NOMO-1 (cell line): ENCODE data around the gene SEC14L5.

Experiments
- DNase-seq, 2 experiments: peaks; one replicate each; lab custom pipeline; 2025; ENCODE audit not compliant: unreplicated experiment in 2 of 2; lab: John Stamatoyannopoulos, UW

The SEC14L5 gene

DNA sequence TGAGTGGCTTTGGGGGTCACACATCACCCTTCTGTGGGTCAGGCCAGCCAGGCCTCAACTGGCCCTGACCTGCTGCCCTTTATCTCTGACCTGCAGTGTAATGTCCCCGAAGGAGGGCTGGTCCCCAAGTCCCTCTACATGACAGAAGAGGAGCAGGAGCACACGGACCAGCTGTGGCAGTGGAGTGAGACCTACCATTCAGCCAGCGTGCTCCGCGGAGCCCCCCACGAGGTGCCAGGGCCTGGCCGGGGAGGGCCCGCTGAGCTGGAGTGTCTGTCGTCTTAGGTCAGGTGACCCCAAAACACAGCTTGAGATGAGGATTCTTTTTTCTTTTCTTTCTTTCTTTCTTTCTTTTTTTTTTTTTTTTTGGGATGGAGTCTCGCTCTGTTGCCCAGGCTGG, 49.1 kb downstream of the SEC14L5 start:
- no peak for DNase-seq

DNA sequence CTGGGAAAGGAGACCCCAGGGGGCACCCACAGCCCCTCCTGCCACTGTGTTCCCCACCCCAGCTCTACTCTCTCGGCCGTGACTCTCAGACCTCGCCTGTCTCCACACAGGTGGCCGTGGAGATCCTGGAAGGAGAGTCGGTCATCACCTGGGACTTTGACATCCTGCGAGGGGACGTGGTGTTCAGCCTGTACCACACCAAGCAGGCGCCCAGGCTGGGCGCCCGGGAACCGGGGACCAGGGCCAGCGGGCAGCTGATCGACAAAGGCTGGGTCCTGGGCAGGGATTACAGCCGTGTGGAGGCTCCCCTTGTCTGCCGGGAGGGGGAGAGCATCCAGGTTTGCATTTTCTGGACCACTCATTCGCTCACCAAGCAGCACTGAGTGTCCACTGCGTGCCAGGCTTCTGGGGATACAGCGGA, 50.2 kb downstream of the SEC14L5 start:
- no peak for DNase-seq

DNA sequence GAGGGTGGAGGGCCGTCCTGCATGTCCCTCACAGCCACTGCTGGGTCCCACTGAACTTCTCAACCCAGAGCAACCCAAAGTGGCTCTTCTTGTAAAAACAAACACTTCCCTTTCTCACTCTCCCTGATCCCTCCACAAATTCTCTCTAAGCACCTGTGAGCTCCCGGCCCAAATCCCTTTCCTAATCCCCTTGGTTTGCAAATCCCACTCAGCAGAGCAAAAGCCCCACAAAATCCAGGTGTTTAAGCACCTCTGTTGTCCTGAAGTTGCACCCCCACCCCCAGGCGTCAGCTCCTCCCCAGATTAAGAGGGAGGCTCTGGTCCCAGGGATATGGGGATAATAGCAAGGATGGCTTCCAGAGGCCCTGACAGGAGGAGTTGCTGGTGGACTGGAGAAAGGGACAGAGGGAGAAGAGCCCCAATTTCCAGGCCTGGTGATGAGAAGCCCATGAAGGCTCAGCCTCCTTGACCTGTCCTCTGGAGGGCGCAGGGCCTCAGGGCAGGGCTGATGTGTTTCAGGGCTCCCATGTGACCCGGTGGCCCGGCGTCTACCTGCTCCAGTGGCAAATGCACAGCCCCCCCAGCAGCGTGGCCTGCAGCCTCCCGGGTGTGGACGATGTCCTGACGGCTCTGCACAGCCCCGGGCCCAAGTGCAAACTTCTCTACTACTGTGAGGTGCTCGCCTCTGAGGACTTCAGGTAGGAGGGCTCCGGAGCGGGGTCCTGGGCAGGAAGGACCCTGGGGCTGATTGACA, 52.6 kb downstream of the SEC14L5 start:
- DNase-seq, result no peak

DNA sequence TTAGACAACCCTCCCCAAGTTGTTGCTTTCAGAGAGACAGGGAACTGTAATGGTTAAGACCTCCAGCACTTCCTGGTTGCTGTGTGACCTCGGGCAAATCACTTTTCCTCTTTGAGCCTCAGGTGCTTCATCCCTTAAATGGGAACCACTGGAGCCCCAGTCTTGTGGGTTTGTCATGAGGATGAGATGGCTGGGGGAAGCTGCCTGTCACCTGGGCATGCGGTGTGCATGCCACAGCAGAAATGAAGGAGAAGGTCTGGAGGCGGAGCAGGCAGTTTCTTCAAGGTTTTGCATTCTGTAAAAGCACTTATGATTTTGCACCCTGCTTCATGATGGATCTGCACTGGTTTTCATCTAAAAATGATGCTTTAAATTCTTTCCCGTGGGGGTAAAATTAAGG, 53.5 kb downstream of the SEC14L5 start:
- no peak for DNase-seq

GRCh38 chr16:5012887-5013286, 54.8 kb downstream of the SEC14L5 start:
- DNase-seq, result no peak

DNA sequence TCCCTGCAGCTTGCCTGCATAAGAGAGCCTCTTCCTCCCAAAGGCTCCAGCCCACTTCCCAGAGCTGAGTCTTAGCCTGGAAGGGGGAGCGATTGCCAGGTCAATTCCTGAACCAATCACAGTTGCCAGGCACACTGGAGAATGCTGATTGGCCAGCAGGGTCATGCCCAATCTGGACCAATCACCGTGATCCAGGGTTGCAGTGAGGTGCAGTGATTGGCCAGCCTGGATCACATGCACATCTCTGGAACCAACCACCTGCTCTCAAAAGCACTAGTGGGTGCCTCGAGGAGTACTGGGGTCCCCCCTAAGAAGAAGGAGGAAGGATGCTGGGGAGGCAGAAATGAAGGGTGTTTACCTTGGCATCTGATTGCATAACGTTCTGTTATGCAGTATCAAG, 57.2 kb downstream of the SEC14L5 start:
- no peak for DNase-seq

- DNase-seq, result no peak
Observed at GRCh38 chr16:5015887-5016286, 57.8 kb downstream of the SEC14L5 start.

DNA sequence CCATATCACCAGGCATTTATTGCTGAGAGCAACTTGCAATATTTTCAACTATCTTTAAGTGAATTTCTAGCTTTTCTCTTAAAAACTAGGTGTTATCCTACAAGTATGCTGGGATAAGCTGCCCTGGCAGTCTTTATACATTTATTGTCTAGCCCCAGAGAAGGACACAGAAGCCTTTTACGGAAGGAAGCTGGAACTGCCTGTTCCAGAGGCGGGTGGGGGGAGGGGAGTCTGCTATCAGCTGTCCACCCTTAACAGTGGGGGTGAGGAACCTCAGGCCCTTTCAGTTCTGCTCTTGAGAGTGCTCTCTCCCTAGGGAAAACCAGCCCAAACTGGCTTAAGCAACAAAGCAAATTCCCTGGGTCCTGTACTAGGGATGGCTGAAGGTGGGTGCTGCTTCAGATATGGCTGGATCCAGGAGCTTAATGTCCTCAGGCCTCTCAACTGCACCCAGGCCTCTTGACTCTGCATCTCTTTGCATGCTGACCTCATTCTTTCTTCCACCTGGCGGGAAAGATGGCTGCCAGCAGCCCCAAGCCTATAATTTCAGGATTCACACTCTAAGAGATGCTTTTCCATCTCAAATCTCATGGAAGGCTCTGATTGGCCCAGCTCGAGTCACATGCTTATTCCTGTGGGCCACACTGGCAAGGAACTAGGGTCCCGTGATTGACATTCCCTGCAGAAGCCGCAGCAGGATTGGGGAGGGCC, 59.0 kb downstream of the SEC14L5 start:
- no peak for DNase-seq

DNA sequence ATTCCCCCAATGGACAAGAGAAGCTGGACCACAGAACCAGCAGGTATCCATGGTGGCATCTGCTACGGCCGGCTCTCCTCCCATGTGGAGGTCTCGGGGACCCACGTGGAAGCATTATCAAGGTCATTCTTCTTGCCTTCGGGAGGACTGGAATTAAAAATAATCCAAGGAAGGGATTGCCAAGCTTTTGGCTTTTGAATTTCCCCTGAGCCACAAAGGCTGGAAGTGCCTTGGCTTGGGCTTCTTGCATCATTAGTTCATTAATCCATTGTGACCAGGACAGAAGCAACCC, 59.5 kb downstream of the SEC14L5 start:
- DNase-seq, result no peak

GRCh38 chr16:5018793-5019192, 60.7 kb downstream of the SEC14L5 start:
- DNase-seq, result no peak

- DNase-seq, result no peak
Observed at GRCh38 chr16:5019775-5020174, 61.6 kb downstream of the SEC14L5 start.

- no peak for DNase-seq
Observed at GRCh38 chr16:5020551-5020950, 62.4 kb downstream of the SEC14L5 start.

DNA sequence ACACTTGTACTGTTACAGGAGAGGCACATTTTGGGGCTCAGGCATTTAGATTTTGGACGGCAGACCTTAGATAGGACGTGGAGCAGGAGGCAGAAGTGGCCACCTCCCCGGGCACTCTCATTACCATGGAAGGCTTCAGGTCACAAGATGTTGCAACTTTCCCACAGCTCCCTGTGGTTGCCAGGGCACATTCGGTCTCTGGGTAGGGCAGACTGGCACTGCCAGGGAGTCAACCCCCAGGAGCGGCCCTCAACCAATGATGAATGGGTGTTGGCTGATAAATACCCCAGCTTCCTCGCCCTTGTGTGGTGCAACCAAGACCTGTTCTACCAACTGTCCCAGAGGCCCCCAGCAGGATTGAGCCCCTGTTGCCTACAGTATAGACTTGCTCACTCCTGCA, 64.4 kb downstream of the SEC14L5 start:
- DNase-seq, result no peak

GRCh38 chr16:5024632-5025031, 66.5 kb downstream of the SEC14L5 start:
- no peak for DNase-seq

GRCh38 chr16:5025171-5025632, 67.1 kb downstream of the SEC14L5 start:
- DNase-seq, result no peak

GRCh38 chr16:5026664-5027063, 68.5 kb downstream of the SEC14L5 start:
- no peak for DNase-seq

- DNase-seq, result no peak
Observed at GRCh38 chr16:5027086-5027485, 69.0 kb downstream of the SEC14L5 start.

- DNase-seq, result no peak
Observed at GRCh38 chr16:5027575-5028235, 69.6 kb downstream of the SEC14L5 start.

DNA sequence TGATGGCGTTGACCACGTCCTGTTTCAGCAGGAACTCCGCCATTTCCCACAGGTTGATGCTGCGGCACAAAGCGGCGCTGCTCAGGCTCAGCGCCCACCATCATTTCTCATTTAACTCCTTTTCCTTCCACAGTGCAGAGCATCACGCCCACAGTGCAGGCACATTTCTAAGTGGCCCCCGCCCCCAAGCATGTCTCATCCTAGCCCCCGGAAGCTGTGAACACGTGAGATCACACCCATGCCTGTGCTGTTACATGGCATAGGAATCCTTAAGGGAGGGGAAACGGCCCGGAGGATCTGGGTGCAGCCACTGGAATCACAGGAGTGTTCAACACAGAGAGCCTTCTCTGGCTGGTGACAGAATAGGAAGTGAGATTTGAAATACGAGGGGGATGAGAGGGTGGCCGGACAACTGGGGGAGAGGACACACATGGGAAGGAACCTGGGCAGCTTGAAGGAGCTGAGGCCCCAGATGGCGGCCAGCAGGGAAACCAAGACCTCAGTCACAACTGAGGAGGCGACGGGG, 70.9 kb downstream of the SEC14L5 start:
- DNase-seq, result no peak

GRCh38 chr16:5030251-5030870, 72.2 kb downstream of the SEC14L5 start:
- DNase-seq, result no peak

- no peak for DNase-seq
Observed at GRCh38 chr16:5031601-5032000, 73.5 kb downstream of the SEC14L5 start.
